SK-N-SH treated with all-trans-retinoic acid at 6 μM for 48 hours (cell line): ENCODE measurements around the gene SORCS2.

Experiments
- ATAC-seq: fragments of 200-7000 bp; cut with Tn5 transposase; 3 replicates; pipeline ENCODE4 v1.9.1; 2020; ENCODE audit warnings: mild to moderate bottlenecking, moderate library complexity
- ARNTL ChIP-seq: fragments of 450-650 bp; formaldehyde crosslinking; IDR thresholded peaks from 2 replicates; pipeline ENCODE4 v1.5.0; 2020; ENCODE audit warnings: low read depth, mild to moderate bottlenecking, moderate library complexity, borderline replicate concordance
- BACH2 ChIP-seq: fragments of 250-450 bp; sonication (Bioruptor Pico); IDR thresholded peaks from 2 replicates; pipeline ENCODE4 v1.9.0; 2021; ENCODE audit warnings: mild to moderate bottlenecking, borderline replicate concordance
- CREB5 ChIP-seq: fragments of 250-450 bp; sonication (Bioruptor Pico); IDR thresholded peaks from 2 replicates; pipeline ENCODE4 v1.5.1; 2020; ENCODE audit warnings: low read depth, mild to moderate bottlenecking, moderate library complexity
- CSDC2 ChIP-seq: fragments of 250-450 bp; sonication (Bioruptor Pico); IDR thresholded peaks from 2 replicates; pipeline ENCODE4 v1.5.0; 2020; ENCODE audit warnings: mild to moderate bottlenecking, moderate library complexity
- CSRNP3 ChIP-seq: fragments of 250-450 bp; sonication (Bioruptor Pico); IDR thresholded peaks from 2 replicates; pipeline ENCODE4 v1.5.1; 2021; ENCODE audit warnings: mild to moderate bottlenecking, moderate library complexity
- ESRRG ChIP-seq: fragments of 250-450 bp; sonication (Bioruptor Pico); IDR thresholded peaks from 2 replicates; pipeline ENCODE4 v1.6.1; 2021; ENCODE audit warnings: mild to moderate bottlenecking
- GLIS3 ChIP-seq: fragments of 250-450 bp; sonication (Bioruptor Pico); IDR thresholded peaks from 2 replicates; pipeline ENCODE4 v1.5.0; 2020; ENCODE audit warnings: mild to moderate bottlenecking, moderate library complexity
- OSR1 ChIP-seq: fragments of 250-450 bp; sonication (Bioruptor Pico); IDR thresholded peaks from 2 replicates; pipeline ENCODE4 v1.8.0; 2022; ENCODE audit warnings: moderate library complexity, mild to moderate bottlenecking, inconsistent platforms
- POU6F1 ChIP-seq: fragments of 250-450 bp; sonication (Bioruptor Pico); IDR thresholded peaks from 2 replicates; pipeline ENCODE4 v1.8.0; 2021; ENCODE audit warnings: low read depth, mild to moderate bottlenecking, moderate library complexity, borderline replicate concordance
- PPARA ChIP-seq: fragments of 250-450 bp; sonication (Bioruptor Pico); IDR thresholded peaks from 2 replicates; pipeline ENCODE4 v1.5.0; 2020; ENCODE audit warnings: mild to moderate bottlenecking, borderline replicate concordance
- RARB ChIP-seq: fragments of 250-450 bp; sonication (Bioruptor Pico); IDR thresholded peaks from 2 replicates; pipeline ENCODE4 v1.8.0; 2021; ENCODE audit warnings: mild to moderate bottlenecking, moderate library complexity
- SNAI2 ChIP-seq: fragments of 250-450 bp; sonication (Bioruptor Pico); IDR thresholded peaks from 2 replicates; pipeline ENCODE4 v1.5.0; 2020; ENCODE audit warnings: mild to moderate bottlenecking, moderate library complexity
- TCF4 ChIP-seq: fragments of 250-450 bp; sonication (Bioruptor Pico); IDR thresholded peaks from 2 replicates; pipeline ENCODE4 v1.8.0; 2021; ENCODE audit warnings: mild to moderate bottlenecking, moderate library complexity, borderline replicate concordance
- TOX ChIP-seq: fragments of 250-450 bp; sonication (Bioruptor Pico); IDR thresholded peaks from 2 replicates; pipeline ENCODE4 v1.8.0; 2021; ENCODE audit warnings: mild to moderate bottlenecking, moderate library complexity, borderline replicate concordance
- TSHZ2 ChIP-seq: fragments of 250-450 bp; sonication (Bioruptor Pico); IDR thresholded peaks from 2 replicates; pipeline ENCODE4 v1.5.0; 2020; ENCODE audit warnings: mild to moderate bottlenecking, moderate library complexity
- ZC3H10 ChIP-seq: fragments of 250-450 bp; sonication (Bioruptor Pico); IDR thresholded peaks from 2 replicates; pipeline ENCODE4 v1.5.1; 2021; ENCODE audit warnings: mild to moderate bottlenecking, moderate library complexity
- ZFP3 ChIP-seq: fragments of 250-450 bp; sonication (Bioruptor Pico); IDR thresholded peaks from 2 replicates; pipeline ENCODE4 v1.5.0; 2020; ENCODE audit warnings: mild to moderate bottlenecking, moderate library complexity
- ZFP30 ChIP-seq: fragments of 450-650 bp; formaldehyde crosslinking; IDR thresholded peaks from 2 replicates; pipeline ENCODE4 v1.5.0; 2022; ENCODE audit warnings: mild to moderate bottlenecking, moderate library complexity
- ZNF565 ChIP-seq: fragments of 450-650 bp; formaldehyde crosslinking; conservative IDR thresholded peaks from 2 replicates; pipeline ENCODE4 v1.5.0; 2020; ENCODE audit warnings: low read depth, mild to moderate bottlenecking, moderate library complexity
- ZNF70 ChIP-seq: fragments of 450-650 bp; formaldehyde crosslinking; IDR thresholded peaks from 2 replicates; pipeline ENCODE4 v1.5.0; 2020; ENCODE audit warnings: mild to moderate bottlenecking, moderate library complexity
- TF ChIP-seq, protein P1 (sequence below): fragments of 250-450 bp; sonication (Bioruptor Pico); IDR thresholded peaks from 2 replicates; pipeline ENCODE4 v1.8.0; 2020; ENCODE audit warnings: mild to moderate bottlenecking, moderate library complexity, borderline replicate concordance

SORCS2 gene

GRCh38 chr4:7147261-7147660, 45.1 kb upstream of the SORCS2 start:
- ATAC-seq: no peak
- TF ChIP-seq ARNTL (CRISPR knock-in tag) (no peak), OSR1 (no peak), BACH2 (CRISPR knock-in tag) (no peak), ZC3H10 (CRISPR knock-in tag) (no peak), TOX (CRISPR knock-in tag) (no peak), SNAI2 (no peak), ZNF70 (no peak), CSDC2 (no peak), PPARA (CRISPR knock-in tag) (no peak), GLIS3 (CRISPR knock-in tag) (no peak), CSRNP3 (CRISPR knock-in tag) (no peak), ZNF565 (no peak), ZFP30 (CRISPR knock-in tag) (no peak), ESRRG (CRISPR knock-in tag) (no peak)

DNA sequence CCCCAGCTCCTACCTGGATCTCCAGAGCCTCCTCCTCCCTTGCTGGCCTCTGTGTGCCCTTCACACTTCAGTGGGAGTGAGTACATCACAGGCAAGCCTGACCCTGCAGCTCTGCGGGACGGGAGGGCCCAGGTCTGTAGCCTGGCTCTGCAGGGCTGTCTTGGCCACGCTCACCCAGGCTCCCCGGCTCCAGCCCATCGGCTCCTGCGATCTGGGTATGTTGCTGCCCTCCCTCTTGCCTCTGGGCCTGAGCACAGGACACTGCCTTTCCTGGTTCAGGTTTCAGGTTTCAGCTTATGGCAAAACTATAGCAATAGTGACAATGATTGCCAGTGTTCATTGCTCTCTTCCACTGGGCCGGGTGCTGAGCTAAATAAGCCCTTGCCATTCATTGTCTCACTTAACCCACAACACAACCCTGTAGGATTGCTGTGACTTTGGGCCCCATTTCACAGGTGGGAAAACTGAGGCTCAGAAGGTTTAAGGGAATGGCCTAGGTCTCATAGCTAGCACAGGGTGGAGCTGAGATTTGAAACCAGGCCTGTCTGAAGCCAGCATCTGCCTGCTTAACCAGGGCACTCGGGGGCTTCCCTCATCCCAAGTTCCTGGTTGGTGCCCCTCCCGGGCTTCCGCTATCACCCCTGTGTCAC, 44.6 kb upstream of the SORCS2 start:
- no peak for ATAC-seq
- TF ChIP-seq TCF4 (CRISPR knock-in tag) (no peak), ZNF70 (no peak), ESRRG (CRISPR knock-in tag) (no peak), ZFP3 (CRISPR knock-in tag) (no peak), TSHZ2 (no peak), TOX (CRISPR knock-in tag) (no peak), ZFP30 (CRISPR knock-in tag) (no peak), POU6F1 (CRISPR knock-in tag) (no peak), ARNTL (CRISPR knock-in tag) (no peak), CSRNP3 (CRISPR knock-in tag) (no peak), ZC3H10 (CRISPR knock-in tag) (no peak), CREB5 (CRISPR knock-in tag) (no peak), RARB (CRISPR knock-in tag) (no peak)
- TF ChIP-seq, protein P1, sequence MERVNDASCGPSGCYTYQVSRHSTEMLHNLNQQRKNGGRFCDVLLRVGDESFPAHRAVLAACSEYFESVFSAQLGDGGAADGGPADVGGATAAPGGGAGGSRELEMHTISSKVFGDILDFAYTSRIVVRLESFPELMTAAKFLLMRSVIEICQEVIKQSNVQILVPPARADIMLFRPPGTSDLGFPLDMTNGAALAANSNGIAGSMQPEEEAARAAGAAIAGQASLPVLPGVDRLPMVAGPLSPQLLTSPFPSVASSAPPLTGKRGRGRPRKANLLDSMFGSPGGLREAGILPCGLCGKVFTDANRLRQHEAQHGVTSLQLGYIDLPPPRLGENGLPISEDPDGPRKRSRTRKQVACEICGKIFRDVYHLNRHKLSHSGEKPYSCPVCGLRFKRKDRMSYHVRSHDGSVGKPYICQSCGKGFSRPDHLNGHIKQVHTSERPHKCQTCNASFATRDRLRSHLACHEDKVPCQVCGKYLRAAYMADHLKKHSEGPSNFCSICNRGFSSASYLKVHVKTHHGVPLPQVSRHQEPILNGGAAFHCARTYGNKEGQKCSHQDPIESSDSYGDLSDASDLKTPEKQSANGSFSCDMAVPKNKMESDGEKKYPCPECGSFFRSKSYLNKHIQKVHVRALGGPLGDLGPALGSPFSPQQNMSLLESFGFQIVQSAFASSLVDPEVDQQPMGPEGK (CRISPR knock-in tag): no peak
